Neutrophil (primary cell): ENCODE measurements around the gene PBX3.

Source experiments
- H3K27ac ChIP-seq: fragments of 200-600 bp; sonication (generic); 2 replicates; pipeline ENCODE4 v1.5.1; 2016; ENCODE audit warnings: mild to moderate bottlenecking, moderate library complexity
- H3K27me3 ChIP-seq: fragments of 200-600 bp; sonication (generic); 2 replicates; pipeline ENCODE4 v1.6.0; 2016; ENCODE audit warnings: mild to moderate bottlenecking
- H3K36me3 ChIP-seq: fragments of 200-600 bp; sonication (generic); 2 replicates; pipeline ENCODE4 v1.5.1; 2017
- H3K4me1 ChIP-seq, 2 experiments: fragments of 200-600 bp in 1 of 2; sonication (generic) in 1 of 2; 1 replicate in 1 of 2; 2 replicates in 1 of 2; pipeline versions ENCODE4 v1.5.1 to v1.6.1; 2013 to 2016; ENCODE audit warnings: low read depth in 1 of 2, low read length in 1 of 2, mild to moderate bottlenecking in 1 of 2, moderate library complexity in 1 of 2; ENCODE audit not compliant: control insufficient read depth in 1 of 2, insufficient read depth in 1 of 2
- H3K4me3 ChIP-seq, 2 experiments: fragments of 200-600 bp in 1 of 2; sonication (generic) in 1 of 2; 1 replicate in 1 of 2; 2 replicates in 1 of 2; pipeline ENCODE4 v1.5.1; 2013 to 2016; ENCODE audit warnings: low read depth in 1 of 2, low read length in 1 of 2, mild to moderate bottlenecking in 1 of 2, moderate library complexity in 1 of 2
- H3K9me3 ChIP-seq: fragments of 200-600 bp; sonication (generic); 2 replicates; pipeline ENCODE4 v1.5.1; 2016
- TF ChIP-seq, protein P1 (sequence below): fragments of 200-600 bp; sonication (generic); IDR thresholded peaks from 2 replicates; pipeline ENCODE4 v1.5.1; 2016; ENCODE audit warnings: antibody characterized with exemption

Gene PBX3

GRCh38 chr9:125747053-125747764 lies at the start of gene PBX3:
PBX3 (plus strand) TSS chr9:125747373.
- H3K4me1 ChIP-seq = peaks cover 18 to 23% of the 10 kb centered on the region in 2 experiments
- peak within 1 kb of the TSS; percentile 85 for H3K27ac ChIP-seq
- H3K27me3 ChIP-seq = peaks cover 33% of the 10 kb centered on the region
- H3K9me3 ChIP-seq = no peaks in the 10 kb centered on the region
- H3K4me3 ChIP-seq = peak within 1 kb of the TSS; percentile 89 to 95
- TF ChIP-seq, protein P1, sequence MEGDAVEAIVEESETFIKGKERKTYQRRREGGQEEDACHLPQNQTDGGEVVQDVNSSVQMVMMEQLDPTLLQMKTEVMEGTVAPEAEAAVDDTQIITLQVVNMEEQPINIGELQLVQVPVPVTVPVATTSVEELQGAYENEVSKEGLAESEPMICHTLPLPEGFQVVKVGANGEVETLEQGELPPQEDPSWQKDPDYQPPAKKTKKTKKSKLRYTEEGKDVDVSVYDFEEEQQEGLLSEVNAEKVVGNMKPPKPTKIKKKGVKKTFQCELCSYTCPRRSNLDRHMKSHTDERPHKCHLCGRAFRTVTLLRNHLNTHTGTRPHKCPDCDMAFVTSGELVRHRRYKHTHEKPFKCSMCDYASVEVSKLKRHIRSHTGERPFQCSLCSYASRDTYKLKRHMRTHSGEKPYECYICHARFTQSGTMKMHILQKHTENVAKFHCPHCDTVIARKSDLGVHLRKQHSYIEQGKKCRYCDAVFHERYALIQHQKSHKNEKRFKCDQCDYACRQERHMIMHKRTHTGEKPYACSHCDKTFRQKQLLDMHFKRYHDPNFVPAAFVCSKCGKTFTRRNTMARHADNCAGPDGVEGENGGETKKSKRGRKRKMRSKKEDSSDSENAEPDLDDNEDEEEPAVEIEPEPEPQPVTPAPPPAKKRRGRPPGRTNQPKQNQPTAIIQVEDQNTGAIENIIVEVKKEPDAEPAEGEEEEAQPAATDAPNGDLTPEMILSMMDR = no peak
- no peaks in the 10 kb centered on the region for H3K36me3 ChIP-seq

DNA sequence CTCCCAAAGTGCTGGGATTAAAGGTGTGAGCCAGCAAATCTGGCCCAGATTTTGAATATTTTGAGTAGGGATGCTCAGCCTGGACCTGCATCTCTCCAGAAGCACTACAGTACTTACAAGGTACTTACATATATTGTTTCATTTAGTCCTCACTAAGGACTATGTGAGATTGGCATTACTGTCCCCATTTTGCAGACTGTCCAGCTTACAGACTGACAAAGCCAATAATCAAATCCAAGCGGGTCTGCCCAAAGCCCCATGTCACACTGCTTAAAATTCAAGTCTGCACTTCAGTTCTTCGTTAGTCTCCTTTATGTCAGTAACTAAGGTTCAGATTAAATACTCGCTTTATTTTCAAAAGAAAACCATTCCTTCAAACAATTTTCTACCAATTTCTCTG lies 47.3 kb upstream of the PBX3 start:
- Histone ChIP-seq H3K36me3 (no peaks in the 10 kb centered on the region), H3K27me3 (no peaks in the 10 kb centered on the region), H3K9me3 (no peaks in the 10 kb centered on the region), H3K27ac (no peak overlapping the region), H3K4me1 (peaks cover 0 to 7% of the 10 kb centered on the region in 2 experiments), H3K4me3 (no peak overlapping the region)
- TF ChIP-seq, protein P1 = no peak

GRCh38 chr9:125700791-125701190 lies 46.4 kb upstream of the PBX3 start:
- Histone ChIP-seq H3K4me3 (no peak overlapping the region), H3K9me3 (no peaks in the 10 kb centered on the region), H3K27me3 (no peaks in the 10 kb centered on the region), H3K27ac (no peak overlapping the region), H3K36me3 (no peaks in the 10 kb centered on the region), H3K4me1 (peaks cover under 1 to 4% of the 10 kb centered on the region in 2 experiments)
- TF ChIP-seq, protein P1 = no peak

- no peaks in the 10 kb centered on the region for H3K27me3 ChIP-seq
- TF ChIP-seq, protein P1 = no peak
- H3K4me3 ChIP-seq = no peak overlapping the region
- no peaks in the 10 kb centered on the region for H3K9me3 ChIP-seq
- H3K36me3 ChIP-seq = no peaks in the 10 kb centered on the region
- H3K27ac ChIP-seq = no peak overlapping the region
- peaks cover 6 to 7% of the 10 kb centered on the region in 2 experiments for H3K4me1 ChIP-seq
Observed at GRCh38 chr9:125701351-125701750, 45.8 kb upstream of the PBX3 start.

- Histone ChIP-seq H3K27me3 (no peaks in the 10 kb centered on the region), H3K27ac (no peak overlapping the region), H3K4me1 (peaks cover 13 to 18% of the 10 kb centered on the region in 2 experiments), H3K36me3 (no peaks in the 10 kb centered on the region), H3K9me3 (no peaks in the 10 kb centered on the region), H3K4me3 (no peak overlapping the region)
- TF ChIP-seq, protein P1 = no peak
Observed at GRCh38 chr9:125703662-125704061, 43.5 kb upstream of the PBX3 start.
